ENCODE results near the gene MDK. TPM values are rescaled to one million over a fixed set of nuclear protein-coding genes. Genes with fewer than 3 reads are reported as not detected.
A peak's percentile ranks its signal among the peaks of the same experiment; 100 is the strongest.

Gene MDK
- total and polyA plus RNA-seq, 2 experiments from 2014 or later, result 388 to 477 TPM

- H3K4me3 Mint-ChIP-seq, result peak overlapping the region; percentile 82
- Histone ChIP-seq H2AFZ (no peak overlapping the region), H3K27ac (ENCODE audit: low read depth) (no peak overlapping the region), H3K9me2 (ENCODE audit: insufficient read depth) (no peaks in the 10 kb centered on the region), H3K79me2 (replicated peaks; ENCODE audit: insufficient read depth) (peaks cover 42% of the 10 kb centered on the region), H3K4me3 (peak overlapping the region; percentile 80), H3F3A (replicated peaks; ENCODE audit: low read depth) (peaks cover 16% of the 10 kb centered on the region; the same call in 1 of the 2 replicates), H3K27me3 (ENCODE audit: insufficient read depth) (peaks cover 7% of the 10 kb centered on the region; the same call in 1 of the 2 replicates), H3K4me1 (ENCODE audit: insufficient read depth) (peaks cover 75% of the 10 kb centered on the region), H3K4me2 (peak overlapping the region; percentile 92), H4K20me1 (replicated peaks; ENCODE audit: insufficient read depth) (peaks cover 19% of the 10 kb centered on the region), H3K36me3 (ENCODE audit: insufficient read depth) (no peaks in the 10 kb centered on the region)
- H3K4me1 Mint-ChIP-seq, result peaks cover 80% of the 10 kb centered on the region
- H3K9me3 Mint-ChIP-seq, result no peaks in the 10 kb centered on the region; the same call in 2 of the 3 replicates
- DNase-seq (ENCODE audit: low spot score) (no peak), ATAC-seq (no peak)
- H3K27ac Mint-ChIP-seq, result no peak overlapping the region
- TF ChIP-seq REST (IDR thresholded peaks at IDR 0.05; ENCODE audit: unreplicated experiment), result no peak
- TF ChIP-seq EZH2phosphoT487 (IDR thresholded peaks at IDR 0.05; ENCODE audit: unreplicated experiment), result no peak
- no peak for TF ChIP-seq EZH2 (IDR thresholded peaks at IDR 0.05; ENCODE audit: low read depth, unreplicated experiment)
- no peak for TF ChIP-seq NANOG (IDR thresholded peaks at IDR 0.05; ENCODE audit: borderline replicate concordance)
- no peak for TF ChIP-seq ZNF114 (CRISPR knock-in tag; IDR thresholded peaks at IDR 0.05)
- TF ChIP-seq STAT1 (IDR thresholded peaks at IDR 0.05; ENCODE audit: unreplicated experiment), result no peak
- TF ChIP-seq CTCF (conservative IDR thresholded peaks at IDR 0.05; ENCODE audit: low read depth in 2 of 2), result no peak
- TF ChIP-seq POLR2AphosphoS5 (IDR thresholded peaks at IDR 0.05; ENCODE audit: low read depth), result no peak
- no peak for TF ChIP-seq ZNF462 (CRISPR knock-in tag; IDR thresholded peaks at IDR 0.05)
- no peak for TF ChIP-seq CREB1 (CRISPR knock-in tag; IDR thresholded peaks at IDR 0.05; ENCODE audit: low read depth)
- TF ChIP-seq JUNB (IDR thresholded peaks at IDR 0.05; ENCODE audit: unreplicated experiment), result no peak
- TF ChIP-seq ETS1 (IDR thresholded peaks at IDR 0.05), result no peak
- TF ChIP-seq ZNF331 (CRISPR knock-in tag; IDR thresholded peaks at IDR 0.05; ENCODE audit: low read depth), result no peak
- H3K36me3 Mint-ChIP-seq (ENCODE audit: low read depth), result peaks cover 3% of the 10 kb centered on the region; the same call in 2 of the 3 replicates
- peaks cover 10% of the 10 kb centered on the region for H3K27me3 Mint-ChIP-seq (ENCODE audit: insufficient read depth, low read depth, poor library complexity)
Observed at GRCh38 chr11:46347637-46348311, 33.7 kb upstream of the MDK start.

Measured in GM23338 (cell line).